ENCODE data around the gene C4orf54.

- TF ChIP-seq CTCF (IDR thresholded peaks at IDR 0.05; ENCODE audit: insufficient read depth, low read length, poor library complexity, severe bottlenecking) (no peak), EZH2phosphoT487 (conservative IDR thresholded peaks at IDR 0.05; ENCODE audit: low read length) (no peak)
Measured at GRCh38 chr4:99624141-99624719, 33.4 kb downstream of the C4orf54 start.
